Kidney epithelial cell (primary cell): ENCODE measurements around the gene IFI30. TPM values are rescaled to one million over a fixed set of nuclear protein-coding genes. Genes with fewer than 3 reads are reported as not detected.
"Not testable (repeated sequence)": the region's sequence is repeated elsewhere in the genome, so short reads cannot be mapped to it uniquely, and the experiment has no call there.

Source experiments
- DNase-seq: peaks from one replicate; pipeline ENCODE4 v3.0.0-alpha.2; 2010; ENCODE audit warnings: low read depth
- H3K27me3 ChIP-seq: 2 replicates; pipeline ENCODE4 v1.6.0; 2011; ENCODE audit warnings: low read length; ENCODE audit not compliant: control insufficient read depth, insufficient read depth
- H3K36me3 ChIP-seq: 2 replicates; pipeline ENCODE4 v1.5.1; 2011; ENCODE audit warnings: low read length; ENCODE audit not compliant: control insufficient read depth, insufficient read depth
- H3K4me3 ChIP-seq: 2 replicates; pipeline ENCODE4 v1.5.1; 2011; ENCODE audit warnings: low read depth, mild to moderate bottlenecking, control low read depth, low read length
- total RNA-seq: library from RNA; depleted of rRNA; stranded (reverse); fragments of >200 nt; gene quantifications from 2 replicates; pipeline ENCODE4 v1.2.3, GENCODE V29; 2015
- TF ChIP-seq, protein P1 (sequence below): IDR thresholded peaks from 2 replicates; pipeline ENCODE4 v1.5.1; 2011; ENCODE audit warnings: mild to moderate bottlenecking, moderate library complexity, low read length, control low read depth, inconsistent platforms; ENCODE audit not compliant: insufficient read depth, poor library complexity, severe bottlenecking

IFI30 gene
- total RNA-seq, 1 donor from 2014 or later: 9.2 TPM

DNA sequence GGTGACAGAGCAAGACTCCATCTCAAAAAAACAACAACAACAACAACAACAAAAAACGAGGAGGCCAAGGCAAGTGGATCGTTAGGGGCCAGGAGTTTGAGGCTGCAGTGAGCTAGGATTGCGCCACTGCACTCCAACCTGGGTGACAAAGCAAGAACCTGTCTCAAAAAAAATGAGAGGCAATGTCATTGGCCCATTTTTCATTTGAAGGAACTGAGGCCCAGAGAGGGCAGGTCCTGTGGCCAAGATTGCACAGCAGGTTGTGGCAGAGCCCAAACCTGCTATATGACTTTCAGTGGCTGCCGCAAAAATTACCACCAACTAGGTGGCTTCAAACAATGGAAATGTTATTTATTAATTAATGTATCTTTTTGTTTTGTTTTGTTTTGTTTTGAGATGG lies 15.1 kb upstream of the IFI30 start:
- no peak overlapping the region for H3K4me3 ChIP-seq
- TF ChIP-seq, protein P1, sequence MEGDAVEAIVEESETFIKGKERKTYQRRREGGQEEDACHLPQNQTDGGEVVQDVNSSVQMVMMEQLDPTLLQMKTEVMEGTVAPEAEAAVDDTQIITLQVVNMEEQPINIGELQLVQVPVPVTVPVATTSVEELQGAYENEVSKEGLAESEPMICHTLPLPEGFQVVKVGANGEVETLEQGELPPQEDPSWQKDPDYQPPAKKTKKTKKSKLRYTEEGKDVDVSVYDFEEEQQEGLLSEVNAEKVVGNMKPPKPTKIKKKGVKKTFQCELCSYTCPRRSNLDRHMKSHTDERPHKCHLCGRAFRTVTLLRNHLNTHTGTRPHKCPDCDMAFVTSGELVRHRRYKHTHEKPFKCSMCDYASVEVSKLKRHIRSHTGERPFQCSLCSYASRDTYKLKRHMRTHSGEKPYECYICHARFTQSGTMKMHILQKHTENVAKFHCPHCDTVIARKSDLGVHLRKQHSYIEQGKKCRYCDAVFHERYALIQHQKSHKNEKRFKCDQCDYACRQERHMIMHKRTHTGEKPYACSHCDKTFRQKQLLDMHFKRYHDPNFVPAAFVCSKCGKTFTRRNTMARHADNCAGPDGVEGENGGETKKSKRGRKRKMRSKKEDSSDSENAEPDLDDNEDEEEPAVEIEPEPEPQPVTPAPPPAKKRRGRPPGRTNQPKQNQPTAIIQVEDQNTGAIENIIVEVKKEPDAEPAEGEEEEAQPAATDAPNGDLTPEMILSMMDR: no peak

DNA sequence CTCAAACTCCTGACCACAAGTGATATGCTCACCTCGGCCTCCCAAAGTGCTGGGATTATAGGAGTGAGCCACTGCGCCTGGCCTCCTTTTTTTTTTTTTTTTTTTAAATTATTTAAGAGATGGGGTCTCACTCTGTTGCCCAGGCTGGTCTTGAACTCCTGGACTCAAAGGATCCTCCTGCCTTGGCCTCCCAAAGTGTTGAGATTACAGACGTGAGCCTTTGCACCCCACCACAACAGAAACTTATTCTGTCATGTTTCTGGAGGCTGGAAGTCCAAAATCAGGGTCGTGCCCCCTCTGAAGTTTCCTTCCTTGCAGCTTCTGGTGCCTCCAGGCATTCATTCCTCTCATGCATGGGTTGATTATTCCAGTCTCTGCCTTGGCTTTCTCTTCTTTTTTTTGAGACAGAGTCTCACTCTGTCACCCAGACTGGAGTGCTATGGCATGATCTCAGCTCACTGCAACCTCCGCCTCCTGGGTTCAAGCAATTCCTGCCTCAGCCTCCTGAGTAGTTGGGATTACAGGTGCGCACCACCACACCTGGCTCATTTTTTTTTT lies 14.5 kb upstream of the IFI30 start:
- not testable (repeated sequence) for H3K27me3 ChIP-seq, DNase-seq, H3K36me3 ChIP-seq, H3K4me3 ChIP-seq

More for the DNA sequence above, 15.1 kb upstream of the IFI30 start:
- no peak for DNase-seq
- Histone ChIP-seq H3K36me3 (no peaks in the 10 kb centered on the region), H3K27me3 (no peaks in the 10 kb centered on the region)

DNA sequence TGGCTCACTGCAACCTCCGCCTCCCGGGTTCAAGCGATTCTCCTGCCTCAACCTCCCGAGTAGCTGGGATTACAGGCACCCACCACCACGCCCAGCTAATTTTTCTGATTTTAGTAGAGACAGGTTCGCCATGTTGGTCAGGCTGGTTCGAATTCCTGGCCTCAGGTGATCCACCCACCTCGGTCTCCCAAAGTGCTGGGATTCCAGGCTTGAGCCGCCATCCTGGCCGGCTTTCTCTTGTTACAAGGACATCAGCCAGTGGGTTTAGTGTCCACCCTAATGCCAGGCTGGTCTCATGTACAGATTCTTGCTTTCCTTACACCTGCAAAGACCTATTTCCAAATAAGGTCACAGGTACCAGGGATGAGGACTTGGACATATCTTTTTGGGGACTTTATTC lies 13.8 kb upstream of the IFI30 start:
- no peaks in the 10 kb centered on the region for H3K27me3 ChIP-seq

GRCh38 chr19:18160493-18160970 lies 13.1 kb upstream of the IFI30 start:
- Histone ChIP-seq H3K27me3 (no peaks in the 10 kb centered on the region), H3K36me3 (no peaks in the 10 kb centered on the region), H3K4me3 (no peak overlapping the region)
- TF ChIP-seq, protein P1: no peak
- no peak for DNase-seq

More for the DNA sequence above, 13.8 kb upstream of the IFI30 start:
- no peak for DNase-seq
- no peak overlapping the region for H3K4me3 ChIP-seq
- no peaks in the 10 kb centered on the region for H3K36me3 ChIP-seq
- TF ChIP-seq, protein P1: no peak

DNA sequence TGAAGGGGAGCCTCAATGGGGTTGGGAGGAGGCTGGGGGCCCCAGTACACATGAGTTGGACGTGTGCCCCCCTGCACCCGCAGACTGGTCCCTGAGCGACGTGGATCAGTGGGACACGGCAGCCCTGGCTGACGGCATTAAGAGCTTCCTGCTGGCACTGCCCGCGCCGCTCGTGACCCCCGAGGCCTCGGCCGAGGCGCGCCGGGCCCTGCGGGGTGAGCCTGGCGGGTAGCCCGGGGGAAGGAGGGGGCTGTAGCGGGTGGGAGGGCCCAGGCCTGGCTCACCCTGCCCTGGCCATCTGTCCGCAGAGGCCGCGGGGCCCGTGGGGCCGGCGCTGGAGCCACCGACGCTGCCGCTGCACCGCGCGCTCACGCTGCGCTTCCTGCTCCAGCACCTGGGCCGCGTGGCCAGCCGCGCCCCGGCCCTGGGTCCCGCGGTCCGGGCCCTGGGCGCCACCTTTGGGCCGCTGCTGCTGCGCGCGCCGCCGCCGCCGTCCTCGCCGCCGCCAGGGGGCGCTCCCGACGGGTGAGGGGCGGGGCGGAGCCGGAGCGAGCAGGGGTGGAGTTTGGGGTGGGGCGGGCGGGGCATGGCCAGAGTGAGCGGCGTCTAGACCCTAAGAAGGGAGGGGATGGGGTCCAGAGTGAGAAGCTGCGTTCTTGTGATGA lies 12.5 kb upstream of the IFI30 start:
- TF ChIP-seq, protein P1: peak; percentile 26
- H3K36me3 ChIP-seq: no peaks in the 10 kb centered on the region
- no peaks in the 10 kb centered on the region for H3K27me3 ChIP-seq
- DNase-seq: no peak
- H3K4me3 ChIP-seq: no peak overlapping the region

DNA sequence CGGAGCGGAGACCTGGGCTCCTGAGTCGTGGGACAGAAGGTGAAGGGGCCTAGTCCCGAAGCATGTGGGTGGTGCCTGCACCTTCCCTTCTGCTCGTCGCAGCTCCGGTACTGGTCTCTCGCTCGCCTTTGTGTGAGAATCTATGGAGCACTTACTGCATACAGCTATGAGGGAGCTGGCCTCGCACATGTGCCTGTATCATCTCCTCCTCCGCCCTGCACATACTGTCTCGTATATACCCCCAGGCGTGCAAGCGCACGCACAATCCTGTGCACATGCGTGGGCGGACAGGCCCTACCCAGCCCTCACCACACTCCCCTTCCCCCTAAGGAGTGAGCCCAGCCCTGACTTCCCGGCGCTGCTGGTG lies 12.0 kb upstream of the IFI30 start:
- no peaks in the 10 kb centered on the region for H3K36me3 ChIP-seq
- DNase-seq: no peak
- H3K27me3 ChIP-seq: no peaks in the 10 kb centered on the region
- TF ChIP-seq, protein P1: no peak
- H3K4me3 ChIP-seq: no peak overlapping the region
